Measurements from ENCODE around the gene MAP2K7.

The MAP2K7 gene

DNA sequence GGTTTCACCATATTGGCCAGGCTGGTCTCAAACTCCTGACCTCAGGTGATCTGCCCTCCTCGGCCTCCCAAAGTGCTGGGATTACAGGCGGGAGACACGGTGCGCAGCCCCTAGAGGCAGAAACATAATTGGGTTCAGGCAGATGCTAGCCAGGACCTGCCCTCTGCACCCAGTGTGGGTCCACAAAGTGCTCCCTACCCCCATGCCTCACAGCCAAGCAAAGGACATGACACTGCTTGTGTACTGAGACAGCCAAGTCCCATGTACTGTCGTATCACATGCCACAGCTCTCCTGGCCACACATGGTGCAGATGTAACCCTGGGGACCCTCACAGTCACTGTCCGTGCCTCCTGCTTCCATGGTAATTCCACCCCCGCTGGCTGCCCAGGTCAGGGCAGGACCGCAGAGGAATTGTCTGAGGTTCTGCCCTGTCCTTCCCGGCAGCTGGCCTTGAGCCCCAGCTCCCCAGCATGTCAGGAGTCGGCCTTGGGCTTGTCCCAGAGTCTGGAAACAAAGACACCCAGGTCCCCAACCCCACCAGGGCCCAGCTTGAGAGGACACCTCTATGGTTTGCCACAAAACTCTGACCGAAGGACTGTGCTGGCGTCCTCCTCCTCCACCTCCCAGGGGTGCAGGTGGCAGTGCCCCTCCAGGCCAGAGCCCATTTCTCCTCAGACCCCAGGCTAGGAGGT is 37.1 kb upstream of the MAP2K7 start:
- DNase-seq (ENCODE audit: low read depth, low spot score): no peak

- no peak for DNase-seq (ENCODE audit: low read depth, low spot score)
Observed at GRCh38 chr19:7867092-7867844, 36.4 kb upstream of the MAP2K7 start.

GRCh38 chr19:7868326-7868670 is 35.4 kb upstream of the MAP2K7 start:
- no peak for DNase-seq (ENCODE audit: low read depth, low spot score)

DNA sequence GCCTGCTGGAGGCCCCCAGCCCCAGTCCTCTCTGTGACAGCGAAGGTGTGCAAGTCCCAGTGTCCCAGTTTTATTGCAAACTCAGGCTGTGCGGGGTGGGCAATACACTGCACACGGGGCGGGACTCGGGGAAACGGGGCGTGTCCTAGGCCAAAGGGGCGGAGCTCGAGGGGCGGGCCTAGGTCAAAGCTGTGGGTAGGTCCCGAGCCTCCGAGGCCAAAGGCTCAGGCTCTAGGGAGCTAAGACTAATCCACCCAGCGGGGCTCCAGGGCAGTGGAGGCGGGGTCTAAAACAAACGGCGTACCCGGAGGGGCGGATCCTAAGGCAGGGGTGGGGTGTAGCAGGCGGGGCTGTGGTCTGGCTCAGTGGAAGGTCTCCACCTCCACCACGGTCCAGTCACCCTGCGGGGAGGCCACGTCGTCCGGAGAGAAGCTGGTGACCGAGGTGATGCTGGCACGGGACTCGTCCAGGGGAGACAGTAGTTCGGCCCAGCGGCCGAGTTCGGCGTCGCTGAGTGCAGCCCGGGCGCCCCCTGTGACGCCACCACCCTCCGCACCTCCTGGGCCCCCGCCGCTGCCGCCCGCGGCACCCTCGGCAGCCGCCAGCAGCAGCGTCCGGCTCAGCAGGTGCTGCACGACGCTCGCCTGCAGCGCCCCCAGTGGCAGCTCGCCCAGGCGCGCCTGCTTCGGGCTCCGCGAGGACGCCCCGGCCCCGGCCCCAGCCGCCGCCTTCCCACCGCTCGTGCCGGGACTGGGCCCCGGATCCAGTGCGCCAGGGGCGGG is 34.8 kb upstream of the MAP2K7 start:
- DNase-seq (ENCODE audit: low read depth, low spot score): peak; percentile 52

- DNase-seq (ENCODE audit: low read depth, low spot score): peak; percentile 47
Observed at GRCh38 chr19:7869453-7869909, 34.2 kb upstream of the MAP2K7 start.

GRCh38 chr19:7869910-7870511 is 33.7 kb upstream of the MAP2K7 start:
- DNase-seq (ENCODE audit: low read depth, low spot score): peak; percentile 14

- DNase-seq (ENCODE audit: low read depth, low spot score): no peak
Observed at GRCh38 chr19:7870571-7871436, 32.9 kb upstream of the MAP2K7 start.

- DNase-seq (ENCODE audit: low read depth, low spot score): peak; percentile 64
Observed at GRCh38 chr19:7871437-7872305, 32.0 kb upstream of the MAP2K7 start.

- DNase-seq (ENCODE audit: low read depth, low spot score): no peak
Observed at GRCh38 chr19:7872306-7873204, 31.1 kb upstream of the MAP2K7 start.

DNA sequence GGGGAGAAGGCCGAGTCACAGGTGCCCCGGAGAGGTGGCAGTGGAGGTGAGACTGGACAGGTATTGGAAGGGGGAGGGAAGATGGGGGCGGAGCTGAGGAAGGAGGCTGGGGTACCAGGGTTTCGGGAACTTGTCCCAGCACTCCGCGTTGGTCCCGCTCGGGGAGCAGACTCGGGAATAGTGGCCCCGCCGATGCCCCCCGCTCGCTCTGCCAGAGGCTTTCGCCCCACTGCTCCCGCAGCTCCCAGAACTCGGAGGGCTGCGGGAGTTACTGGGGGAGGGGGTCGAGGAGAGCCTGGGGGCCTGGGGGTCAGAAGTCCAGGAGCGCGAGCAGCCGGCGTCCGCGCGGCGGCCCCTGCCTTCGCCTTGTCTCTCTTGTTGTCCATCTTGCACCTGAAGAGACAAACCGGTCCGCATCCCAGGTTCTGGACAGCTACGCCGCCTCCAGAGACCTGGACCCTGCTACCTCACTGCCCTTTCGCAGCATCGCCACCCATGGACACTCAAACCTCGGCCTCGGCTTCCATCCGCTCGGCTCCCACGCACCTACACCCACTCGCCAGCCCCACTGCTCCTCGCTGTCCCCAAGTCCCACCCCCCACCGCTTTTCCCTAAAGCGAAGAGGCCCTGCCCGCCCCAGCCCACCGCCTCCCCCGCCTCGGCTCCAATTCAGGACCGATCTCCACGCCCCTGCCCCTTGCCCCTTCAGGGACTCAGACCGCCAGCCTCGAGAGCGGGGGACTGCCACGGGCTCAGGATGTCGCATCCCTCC is 30.2 kb upstream of the MAP2K7 start:
- DNase-seq (ENCODE audit: low read depth, low spot score): no peak

DNA sequence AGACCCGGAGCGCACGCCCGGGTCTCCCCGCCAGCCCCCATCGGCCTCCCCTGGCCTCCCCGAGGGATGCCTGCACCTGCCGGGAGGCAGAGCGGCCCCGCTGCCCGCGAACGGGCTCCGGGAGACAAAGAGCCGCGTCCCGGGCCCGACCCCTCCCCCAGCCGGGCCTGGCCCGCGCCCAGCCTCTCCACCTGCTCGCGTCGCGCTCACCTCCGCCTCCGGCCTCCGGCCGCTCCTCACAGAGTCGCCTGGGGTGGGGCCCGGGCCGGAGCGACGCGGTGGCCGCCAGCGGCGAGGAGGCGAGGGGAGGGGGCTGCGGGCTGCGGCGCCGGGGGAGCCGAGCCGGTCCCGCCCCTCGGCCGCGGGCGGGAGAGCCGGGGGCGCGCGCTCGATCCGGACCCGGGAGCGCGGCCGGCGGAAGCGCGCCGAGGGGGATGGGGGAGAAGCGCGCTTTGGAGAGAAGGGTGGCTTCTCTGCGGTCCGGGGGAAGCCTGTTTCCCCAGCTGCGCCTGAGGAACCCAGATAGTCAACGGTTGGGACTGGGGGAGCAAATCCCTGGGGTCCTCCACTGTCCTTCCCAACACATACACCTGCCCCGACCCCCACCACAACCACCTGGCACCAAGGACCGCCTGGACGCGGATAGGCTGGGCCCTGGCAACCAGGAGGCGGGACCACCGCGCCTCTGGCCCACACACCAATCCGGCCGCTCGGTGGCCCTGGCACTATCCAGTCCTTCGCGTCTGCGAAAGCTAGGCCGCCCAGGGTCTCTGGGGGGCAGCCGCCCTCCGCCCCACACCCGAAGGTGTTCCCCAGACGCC is 29.4 kb upstream of the MAP2K7 start, which contains the start of gene PRR36:
Gene PRR36 (minus strand): TSS at position 315 of the 821 bp plus-strand sequence. CDS start 701 bp downstream, outside the sequence.
- no peak for DNase-seq (ENCODE audit: low read depth, low spot score)

DNA sequence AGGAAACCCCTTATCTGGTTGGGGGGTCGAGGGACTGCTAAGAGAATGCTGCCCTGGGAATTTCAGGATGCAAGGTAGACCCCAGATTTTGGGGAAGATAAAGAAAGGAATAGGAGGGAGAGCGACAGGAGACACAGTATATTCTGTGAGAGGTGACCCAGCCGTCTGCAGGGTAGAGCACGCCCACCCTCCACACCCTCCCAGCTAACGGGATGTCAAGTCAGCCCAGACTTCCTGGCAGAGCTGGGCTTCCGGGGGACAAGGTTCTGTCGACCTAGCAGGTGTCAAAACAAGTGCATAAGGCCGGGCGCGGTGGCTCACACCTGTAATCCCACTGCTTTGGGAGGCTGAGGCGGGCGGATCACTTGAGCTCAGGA is 28.8 kb upstream of the MAP2K7 start:
- DNase-seq (ENCODE audit: low read depth, low spot score): no peak

- DNase-seq (ENCODE audit: low read depth, low spot score): no peak
Observed at GRCh38 chr19:7877249-7877836, 26.3 kb upstream of the MAP2K7 start.

DNA sequence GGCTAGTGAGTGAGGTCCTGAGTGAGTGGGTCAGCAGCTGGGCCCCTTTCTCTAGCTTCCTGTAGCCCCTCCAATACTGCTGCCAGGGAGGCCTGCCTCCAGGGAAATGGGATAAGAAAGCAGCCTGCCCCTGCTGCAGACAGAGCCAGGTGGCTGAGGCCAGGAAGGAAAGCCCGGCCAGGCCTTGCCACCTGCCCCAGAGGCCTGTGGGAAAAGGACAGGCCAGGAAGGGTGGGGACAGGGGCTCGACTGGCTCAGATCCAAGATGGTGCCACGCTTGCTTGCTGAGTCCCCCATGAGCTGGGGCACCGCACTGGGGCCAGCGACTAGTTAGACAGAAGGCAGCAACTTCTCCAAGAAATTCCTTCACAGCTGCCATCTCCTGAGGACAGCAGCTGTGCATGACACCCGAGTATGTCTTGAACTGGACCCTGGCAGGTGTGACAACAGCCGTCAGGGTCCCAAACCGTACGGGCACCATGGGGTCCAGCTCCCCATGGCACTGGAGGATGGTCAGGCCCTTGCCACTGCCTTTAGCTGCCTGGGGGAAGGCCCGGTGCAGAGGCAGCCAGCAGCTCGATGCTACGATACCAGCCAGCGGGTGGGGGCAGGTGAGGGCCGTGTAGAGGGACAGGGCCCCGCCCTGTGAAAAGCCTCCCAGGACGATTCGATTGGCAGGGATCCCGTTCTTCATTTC is 24.4 kb upstream of the MAP2K7 start:
- DNase-seq (ENCODE audit: low read depth, low spot score): no peak

DNA sequence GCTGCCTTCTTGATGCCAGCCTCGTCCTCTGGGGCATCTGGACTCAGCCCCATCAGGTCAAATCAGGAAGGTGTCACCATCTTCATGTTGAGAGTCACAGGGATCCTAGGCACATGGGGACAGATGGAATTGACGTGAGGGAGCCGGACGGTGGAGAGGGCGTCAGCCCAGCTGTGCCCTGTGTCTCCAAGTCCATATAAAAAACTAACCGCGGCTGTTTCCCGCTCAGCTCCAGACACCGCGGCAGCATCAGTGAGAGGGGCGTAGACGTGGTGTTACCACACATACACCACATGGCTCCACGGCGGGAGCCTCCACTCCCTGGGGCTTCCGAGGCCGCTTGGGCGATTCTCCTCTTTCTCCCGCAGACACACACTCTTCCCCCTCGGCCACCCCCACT is 23.8 kb upstream of the MAP2K7 start:
- no peak for DNase-seq (ENCODE audit: low read depth, low spot score)

DNA sequence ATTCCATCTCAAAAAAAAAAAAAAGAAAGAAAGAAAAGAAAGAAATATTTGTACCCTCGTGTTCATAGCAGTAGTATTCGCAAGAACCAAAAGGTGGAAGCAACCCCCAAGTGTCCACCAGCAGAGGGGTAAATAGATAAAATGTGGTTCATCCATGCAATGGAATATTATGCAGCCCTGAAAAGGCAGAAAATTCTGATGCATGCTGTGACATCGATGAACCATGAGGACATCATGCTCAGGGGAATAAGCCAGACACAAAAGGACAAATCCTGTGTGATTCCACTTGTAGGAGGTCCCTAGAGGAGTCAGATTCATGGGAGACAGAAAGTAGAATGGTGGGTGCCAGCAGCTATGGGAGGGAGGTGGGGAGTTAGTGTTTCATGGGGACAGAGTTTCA is 21.8 kb upstream of the MAP2K7 start:
- no peak for DNase-seq (ENCODE audit: low read depth, low spot score)
